Frontal cortex (tissue), 4 donors: Measurements from ENCODE around the gene EXOG. TPM values are rescaled to one million over a fixed set of nuclear protein-coding genes. Genes with fewer than 3 reads are reported as not detected.
"Not testable (repeated sequence)": the region's sequence is repeated elsewhere in the genome, so short reads cannot be mapped to it uniquely, and the experiment has no call there.

Experiments used
- DNase-seq, 2 donors: peaks; one replicate each; pipeline ENCODE4 v3.0.0; 2012; ENCODE audit warnings: low spot score in 2 of 2
- FAIRE-seq: peaks from 2 replicates; lab custom pipeline; 2012; peaks lifted over from hg19 to GRCh38; lab: Jason Lieb, UNC
- total RNA-seq: library from RNA; depleted of rRNA; stranded (reverse); fragments of >200 nt; gene quantifications from one replicate; pipeline ENCODE4 v1.2.3, GENCODE V29; 2014
- donor health status: control.
- donor health status: control.
- donor health status: control.

The EXOG gene
- total RNA-seq, 1 donor from 2014 or later: 13.5 TPM

DNA sequence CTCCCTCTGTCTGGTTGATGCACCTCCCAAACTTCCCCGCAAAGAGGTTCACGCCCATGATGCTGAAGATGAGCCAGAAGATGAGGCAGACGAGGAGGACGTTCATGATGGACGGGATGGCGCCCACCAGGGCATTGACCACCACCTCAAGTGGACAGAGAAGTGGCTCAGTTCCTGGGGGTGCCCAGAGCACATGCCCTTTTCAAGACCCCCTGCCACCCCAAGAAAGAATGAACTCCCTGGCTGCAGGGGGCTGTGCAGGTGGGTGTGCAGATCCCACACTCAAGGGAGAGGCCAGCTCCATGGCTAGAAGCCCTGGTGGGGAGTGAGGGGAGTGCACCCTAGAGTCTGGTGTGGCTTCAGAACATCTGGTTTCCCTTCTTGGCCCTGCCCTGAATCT, 64.1 kb downstream of the EXOG start:
- FAIRE-seq (no peak), DNase-seq (no peak)

- no peak for FAIRE-seq
- no peak for DNase-seq
These were observed 65.0 kb downstream of the EXOG start for GRCh38 chr3:38560996-38561717.

- DNase-seq: no peak
- FAIRE-seq: no peak
These were observed 65.8 kb downstream of the EXOG start for GRCh38 chr3:38561746-38562466.

DNA sequence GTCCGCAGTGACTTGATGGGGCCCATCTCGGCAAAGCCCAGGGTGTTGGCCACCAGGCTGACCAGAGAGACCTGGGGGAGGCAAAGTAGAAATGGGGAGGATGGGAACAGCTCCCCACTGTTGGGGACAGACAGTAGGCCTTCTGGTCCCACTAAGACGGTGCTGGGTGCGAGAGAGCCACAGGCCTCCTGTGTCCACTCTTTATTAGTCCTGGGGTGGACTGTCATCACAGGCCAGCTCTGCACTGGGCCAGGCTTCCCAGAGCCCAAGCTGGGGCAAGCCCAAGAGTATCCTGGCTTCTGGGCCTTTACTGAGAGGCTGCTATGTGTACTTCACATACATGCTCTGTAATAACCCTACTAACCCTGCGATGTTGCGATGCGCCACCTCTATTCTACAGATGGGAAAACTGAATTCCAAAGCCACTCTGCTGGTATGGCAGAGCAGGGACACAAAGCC, 66.4 kb downstream of the EXOG start:
- DNase-seq (no peak), FAIRE-seq (no peak)

GRCh38 chr3:38563070-38563885, 67.1 kb downstream of the EXOG start:
- FAIRE-seq: no peak
- no peak for DNase-seq

DNA sequence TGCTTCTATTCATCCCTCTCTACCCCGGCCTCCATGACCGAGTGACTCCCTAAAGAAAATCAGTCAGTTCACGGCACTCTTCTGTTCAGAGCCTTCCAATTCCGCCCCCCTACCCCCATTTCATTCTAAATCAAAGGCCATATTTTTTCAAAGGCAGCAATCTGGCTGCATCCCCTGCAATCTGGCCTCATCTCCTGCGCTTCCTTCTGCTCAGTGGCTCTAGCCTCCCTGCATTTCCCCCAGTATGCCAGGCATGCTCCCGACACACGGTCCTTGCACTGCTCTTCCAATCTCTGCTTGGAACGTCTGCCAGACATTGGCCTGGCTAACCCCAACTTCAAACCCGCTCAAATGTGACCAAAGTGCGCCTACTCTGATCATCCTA, 67.7 kb downstream of the EXOG start:
- FAIRE-seq (no peak), DNase-seq (no peak)

DNA sequence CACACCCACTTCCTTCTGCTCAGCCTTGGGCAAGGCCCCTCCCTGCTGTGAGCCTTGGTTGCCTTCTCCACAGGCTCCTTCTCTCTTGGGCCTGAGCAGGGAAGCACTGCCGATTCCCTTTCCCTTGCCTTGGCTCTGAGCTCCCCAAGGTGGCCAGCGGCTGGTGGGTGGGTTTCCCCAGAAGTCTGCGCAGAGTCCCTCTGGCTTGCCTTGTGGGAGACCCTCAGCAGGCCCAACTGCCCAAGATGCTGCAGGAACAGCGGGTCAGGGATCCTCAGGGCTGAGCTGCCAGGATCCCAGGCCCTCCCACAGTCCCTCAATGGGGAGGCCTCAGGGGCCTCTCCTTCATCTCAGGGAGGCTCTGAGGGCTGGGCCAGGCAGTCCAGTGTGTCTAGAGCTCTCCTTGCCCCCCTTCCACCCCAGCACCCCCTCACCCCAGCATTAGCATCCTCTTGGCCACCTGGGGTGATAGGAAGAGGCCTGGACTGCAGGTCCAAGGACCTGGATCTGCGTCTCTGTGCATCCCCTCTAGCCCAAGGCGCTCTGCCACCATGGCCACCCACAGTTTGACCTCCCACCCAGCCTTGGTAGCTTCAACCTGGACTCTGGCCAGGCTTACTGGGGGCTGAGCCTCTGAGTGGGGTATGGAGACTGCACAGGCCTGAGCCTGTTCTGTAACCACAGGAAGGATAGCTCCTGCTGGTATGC, 68.6 kb downstream of the EXOG start:
- FAIRE-seq (no peak), DNase-seq (no peak)

- FAIRE-seq (no peak), DNase-seq (no peak)
These were observed 69.4 kb downstream of the EXOG start for GRCh38 chr3:38565339-38566214.

DNA sequence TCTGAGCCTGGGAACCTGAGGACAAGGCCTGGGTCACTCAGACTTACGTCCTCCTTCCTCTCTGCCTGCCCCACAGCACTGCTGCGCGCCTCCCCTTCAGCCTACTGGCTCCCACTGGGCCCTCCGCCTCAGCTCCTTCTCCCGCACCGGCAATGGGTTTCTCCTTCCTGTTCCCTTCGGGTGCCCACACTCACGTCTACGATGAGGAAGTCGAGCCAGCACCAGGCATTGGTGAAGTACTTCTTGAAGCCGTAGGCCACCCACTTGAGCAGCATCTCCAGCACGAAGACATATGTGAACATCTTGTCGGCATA, 70.0 kb downstream of the EXOG start:
- DNase-seq (no peak), FAIRE-seq (no peak)

GRCh38 chr3:38566794-38567193, 70.7 kb downstream of the EXOG start:
- FAIRE-seq, DNase-seq: not testable (repeated sequence)

- no peak for FAIRE-seq
- no peak for DNase-seq
These were observed 71.4 kb downstream of the EXOG start for GRCh38 chr3:38567498-38567897.

- DNase-seq: no peak
- no peak for FAIRE-seq
These were observed 77.0 kb downstream of the EXOG start for GRCh38 chr3:38573111-38573510.

DNA sequence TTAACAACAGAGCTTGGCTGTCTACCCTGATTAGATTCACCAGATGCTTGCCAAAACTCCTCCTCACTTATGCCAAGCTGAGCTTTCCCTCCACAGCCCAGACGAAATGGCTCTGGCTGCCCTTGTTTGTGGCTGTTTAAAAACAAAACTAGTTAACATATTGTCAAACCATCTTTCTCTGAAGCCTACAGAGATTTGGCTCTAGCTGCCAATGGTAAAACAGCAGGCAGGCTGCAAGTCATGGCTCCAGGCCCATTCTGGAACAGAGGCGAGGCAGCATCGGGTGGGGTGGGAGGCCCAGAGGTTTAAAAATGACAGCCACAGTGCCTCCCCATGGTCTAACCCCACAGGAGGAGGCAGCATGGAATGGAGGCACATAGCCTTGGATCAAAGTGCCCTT, 77.4 kb downstream of the EXOG start:
- no peak for DNase-seq
- FAIRE-seq: no peak

DNA sequence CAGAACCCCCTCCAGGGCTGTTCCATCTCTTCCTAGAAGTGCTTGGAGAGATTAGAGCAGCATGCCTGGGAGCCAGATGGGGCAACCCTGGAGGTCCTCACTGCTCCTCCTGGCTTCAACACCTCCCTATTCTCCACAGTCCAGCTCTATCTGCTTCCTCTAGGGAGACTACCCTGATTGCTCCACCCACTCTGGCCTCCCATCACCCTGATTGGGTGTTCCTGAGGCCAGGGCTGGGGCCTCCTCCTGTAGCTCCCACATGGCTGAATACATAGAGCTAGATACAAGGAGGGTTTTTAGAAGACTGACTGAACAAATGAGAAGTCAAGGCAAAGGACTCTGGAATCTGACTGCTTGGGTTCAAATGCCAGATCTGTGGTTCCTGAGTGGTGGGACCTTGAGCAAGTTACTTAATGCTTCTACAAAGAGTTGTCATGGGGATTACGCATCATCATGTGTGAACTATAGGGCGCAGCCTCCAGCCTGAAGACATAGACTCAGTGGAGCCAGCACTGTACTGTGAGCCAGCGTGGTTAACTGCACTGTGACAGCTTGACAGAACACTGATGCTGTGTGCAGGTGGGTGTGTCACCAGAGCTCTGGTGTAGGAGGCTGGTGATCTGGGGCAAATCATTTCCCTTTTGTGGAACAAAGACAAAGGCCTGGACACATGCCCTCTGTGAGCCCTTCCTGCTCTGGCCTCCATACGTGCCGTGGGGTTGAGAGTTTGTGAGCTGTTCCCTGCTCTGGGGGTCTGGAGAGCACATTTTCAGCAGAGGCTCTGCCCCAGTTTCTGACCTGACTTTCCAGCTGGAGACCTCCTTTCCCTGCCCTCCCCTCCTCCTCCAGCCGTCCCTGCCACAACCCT, 78.5 kb downstream of the EXOG start:
- DNase-seq (no peak), FAIRE-seq (no peak)

- no peak for DNase-seq
- no peak for FAIRE-seq
These were observed 79.2 kb downstream of the EXOG start for GRCh38 chr3:38575279-38575843.
